Panc1 (cell line): ENCODE measurements around the gene MIPEP. TPM values are rescaled to one million over a fixed set of nuclear protein-coding genes. Genes with fewer than 3 reads are reported as not detected.

Experiments
- ATAC-seq: fragments of 200-7000 bp; cut with Tn5 transposase; 2 replicates; pipeline ENCODE4 v1.9.1; 2020; ENCODE audit warnings: mild to moderate bottlenecking, moderate library complexity
- BruUV-seq: library from RNA; stranded (reverse); fragments of 400-500 nt; replicated peaks from 2 replicates; lab custom pipeline; 2021; lab: Mats Ljungman, UMichigan
- CTCF ChIA-PET: fragments of 300-600 bp; sonication (Branson Sonifier 250); formaldehyde crosslinking; loops from one replicate; lab custom pipeline; 2022; ENCODE audit warnings: antibody characterized with exemption; lab: Charles Lee
- POLR2A ChIA-PET: fragments of 300-600 bp; sonication (Branson Sonifier 250); formaldehyde crosslinking; loops from one replicate; lab custom pipeline; 2022; ENCODE audit warnings: antibody characterized with exemption; lab: Charles Lee
- DNase-seq: peaks from one replicate; pipeline ENCODE4 v3.0.0-alpha.2; 2010; ENCODE audit warnings: low read depth, low spot score
- H3K27ac ChIP-seq: 2 replicates; pipeline ENCODE4 v1.5.1; 2011; ENCODE audit warnings: mild to moderate bottlenecking, low read length, inconsistent platforms
- H3K27me3 ChIP-seq: fragments of 200-500 bp; sonication (Bioruptor generic); 2 replicates; pipeline ENCODE4 v1.6.0; 2014; ENCODE audit warnings: low read length, inconsistent platforms; ENCODE audit not compliant: control insufficient read depth, insufficient read depth
- H3K36me3 ChIP-seq: fragments of 200-500 bp; sonication (Bioruptor generic); 2 replicates; pipeline ENCODE4 v1.5.1; 2014; ENCODE audit warnings: inconsistent platforms, mild to moderate bottlenecking, low read length, moderate library complexity; ENCODE audit not compliant: control insufficient read depth, insufficient read depth
- H3K4me1 ChIP-seq: 2 replicates; pipeline ENCODE4 v1.5.1; 2011; ENCODE audit warnings: inconsistent platforms, mild to moderate bottlenecking, low read length, moderate library complexity; ENCODE audit not compliant: control insufficient read depth, insufficient read depth
- H3K4me3 ChIP-seq, 2 experiments: 2 replicates each; pipeline ENCODE4 v1.5.1; 2011 to 2012; ENCODE audit warnings: low read depth in 2 of 2, low read length in 2 of 2, mild to moderate bottlenecking in 2 of 2, inconsistent platforms in 1 of 2, moderate library complexity in 1 of 2
- H3K9me3 ChIP-seq: fragments of 200-500 bp; sonication (Bioruptor generic); 2 replicates; pipeline ENCODE4 v1.5.1; 2014; ENCODE audit warnings: low read depth, mild to moderate bottlenecking, inconsistent platforms, low read length, moderate library complexity; ENCODE audit not compliant: control insufficient read depth, insufficient read depth
- POLR2AphosphoS5 ChIP-seq: IDR thresholded peaks from 2 replicates; pipeline ENCODE4 v1.6.1; 2012; ENCODE audit warnings: mild to moderate bottlenecking, low read depth, low read length, moderate library complexity
- SIN3A ChIP-seq: IDR thresholded peaks from 2 replicates; pipeline ENCODE4 v1.6.1; 2012; ENCODE audit warnings: low read depth, mild to moderate bottlenecking, low read length, moderate library complexity, borderline replicate concordance; ENCODE audit not compliant: insufficient read depth
- TCF7L2 ChIP-seq: IDR thresholded peaks from 2 replicates; pipeline ENCODE4 v1.6.1; 2011; ENCODE audit warnings: mild to moderate bottlenecking, low read depth, low read length, inconsistent platforms
- in situ Hi-C: cut with HindIII; loops from 2 replicates; pipeline ENCODE4 v1.10.0; 2016; ENCODE audit warnings: low sequenced_read_pairs, low pct_unique_long_range_greater_than_20kb
- intact Hi-C: fragments of 100-400 bp; cut with micrococcal nuclease; formaldehyde crosslinking; loops from one replicate; pipeline ENCODE4 v1.10.0; 2022; ENCODE audit not compliant: unreplicated experiment
- total RNA-seq: library from RNA; stranded (reverse); gene quantifications from one replicate; pipeline ENCODE4 v1.2.1, GENCODE V29; 2021; ENCODE audit not compliant: unreplicated experiment
- TF ChIP-seq, protein P1 (sequence below): fragments of 450-650 bp; IDR thresholded peaks from 2 replicates; pipeline ENCODE4 v1.5.1; 2017; ENCODE audit warnings: mild to moderate bottlenecking
- TF ChIP-seq, protein P2 (sequence below), 2 experiments: IDR thresholded peaks; 2 replicates each; pipeline ENCODE4 v1.6.1; 2011 to 2012; ENCODE audit warnings: low read depth in 2 of 2, control low read depth in 1 of 2, low read length in 1 of 2, mild to moderate bottlenecking in 1 of 2, moderate library complexity in 1 of 2; ENCODE audit not compliant: insufficient read depth in 1 of 2

The MIPEP gene
- total RNA-seq, 1 experiment from 2014 or later = 13.8 TPM

DNA sequence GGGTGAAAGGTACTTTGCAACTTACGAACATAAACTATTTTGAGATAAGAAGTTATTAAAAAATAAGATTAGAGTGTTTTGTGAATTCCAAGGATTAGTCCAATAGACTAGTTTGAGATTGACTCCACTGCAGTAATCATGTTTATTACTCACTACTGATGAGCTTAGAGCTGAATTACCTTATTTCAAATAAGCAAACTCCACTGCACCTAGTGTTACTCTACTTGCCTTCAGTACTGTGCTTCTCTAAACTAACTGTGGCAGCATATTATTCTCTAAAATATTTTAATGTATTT, 111.7 kb downstream of the MIPEP start:
- Histone ChIP-seq H3K4me3 (no peak overlapping the region), H3K4me1 (no peaks in the 10 kb centered on the region), H3K36me3 (no peaks in the 10 kb centered on the region), H3K27ac (no peak overlapping the region), H3K27me3 (no peaks in the 10 kb centered on the region), H3K9me3 (no peaks in the 10 kb centered on the region)
- ATAC-seq (no peak), DNase-seq (no peak)
- in situ Hi-C loops (no loop called here), intact Hi-C loops (no loop called here)
- POLR2A ChIA-PET = no interaction called here
- TF ChIP-seq POLR2AphosphoS5 (no peak), TCF7L2 (no peak), SIN3A (no peak)
- TF ChIP-seq, protein P1, sequence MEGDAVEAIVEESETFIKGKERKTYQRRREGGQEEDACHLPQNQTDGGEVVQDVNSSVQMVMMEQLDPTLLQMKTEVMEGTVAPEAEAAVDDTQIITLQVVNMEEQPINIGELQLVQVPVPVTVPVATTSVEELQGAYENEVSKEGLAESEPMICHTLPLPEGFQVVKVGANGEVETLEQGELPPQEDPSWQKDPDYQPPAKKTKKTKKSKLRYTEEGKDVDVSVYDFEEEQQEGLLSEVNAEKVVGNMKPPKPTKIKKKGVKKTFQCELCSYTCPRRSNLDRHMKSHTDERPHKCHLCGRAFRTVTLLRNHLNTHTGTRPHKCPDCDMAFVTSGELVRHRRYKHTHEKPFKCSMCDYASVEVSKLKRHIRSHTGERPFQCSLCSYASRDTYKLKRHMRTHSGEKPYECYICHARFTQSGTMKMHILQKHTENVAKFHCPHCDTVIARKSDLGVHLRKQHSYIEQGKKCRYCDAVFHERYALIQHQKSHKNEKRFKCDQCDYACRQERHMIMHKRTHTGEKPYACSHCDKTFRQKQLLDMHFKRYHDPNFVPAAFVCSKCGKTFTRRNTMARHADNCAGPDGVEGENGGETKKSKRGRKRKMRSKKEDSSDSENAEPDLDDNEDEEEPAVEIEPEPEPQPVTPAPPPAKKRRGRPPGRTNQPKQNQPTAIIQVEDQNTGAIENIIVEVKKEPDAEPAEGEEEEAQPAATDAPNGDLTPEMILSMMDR = no peak
- TF ChIP-seq, protein P2, sequence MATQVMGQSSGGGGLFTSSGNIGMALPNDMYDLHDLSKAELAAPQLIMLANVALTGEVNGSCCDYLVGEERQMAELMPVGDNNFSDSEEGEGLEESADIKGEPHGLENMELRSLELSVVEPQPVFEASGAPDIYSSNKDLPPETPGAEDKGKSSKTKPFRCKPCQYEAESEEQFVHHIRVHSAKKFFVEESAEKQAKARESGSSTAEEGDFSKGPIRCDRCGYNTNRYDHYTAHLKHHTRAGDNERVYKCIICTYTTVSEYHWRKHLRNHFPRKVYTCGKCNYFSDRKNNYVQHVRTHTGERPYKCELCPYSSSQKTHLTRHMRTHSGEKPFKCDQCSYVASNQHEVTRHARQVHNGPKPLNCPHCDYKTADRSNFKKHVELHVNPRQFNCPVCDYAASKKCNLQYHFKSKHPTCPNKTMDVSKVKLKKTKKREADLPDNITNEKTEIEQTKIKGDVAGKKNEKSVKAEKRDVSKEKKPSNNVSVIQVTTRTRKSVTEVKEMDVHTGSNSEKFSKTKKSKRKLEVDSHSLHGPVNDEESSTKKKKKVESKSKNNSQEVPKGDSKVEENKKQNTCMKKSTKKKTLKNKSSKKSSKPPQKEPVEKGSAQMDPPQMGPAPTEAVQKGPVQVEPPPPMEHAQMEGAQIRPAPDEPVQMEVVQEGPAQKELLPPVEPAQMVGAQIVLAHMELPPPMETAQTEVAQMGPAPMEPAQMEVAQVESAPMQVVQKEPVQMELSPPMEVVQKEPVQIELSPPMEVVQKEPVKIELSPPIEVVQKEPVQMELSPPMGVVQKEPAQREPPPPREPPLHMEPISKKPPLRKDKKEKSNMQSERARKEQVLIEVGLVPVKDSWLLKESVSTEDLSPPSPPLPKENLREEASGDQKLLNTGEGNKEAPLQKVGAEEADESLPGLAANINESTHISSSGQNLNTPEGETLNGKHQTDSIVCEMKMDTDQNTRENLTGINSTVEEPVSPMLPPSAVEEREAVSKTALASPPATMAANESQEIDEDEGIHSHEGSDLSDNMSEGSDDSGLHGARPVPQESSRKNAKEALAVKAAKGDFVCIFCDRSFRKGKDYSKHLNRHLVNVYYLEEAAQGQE (IDR thresholded peaks at IDR 0.05; ENCODE audit: insufficient read depth in 1 of 2, low read depth in 2 of 2, low read length in 1 of 2) = no peak
- no TSS peak for BruUV-seq
- CTCF ChIA-PET = no interaction called here

DNA sequence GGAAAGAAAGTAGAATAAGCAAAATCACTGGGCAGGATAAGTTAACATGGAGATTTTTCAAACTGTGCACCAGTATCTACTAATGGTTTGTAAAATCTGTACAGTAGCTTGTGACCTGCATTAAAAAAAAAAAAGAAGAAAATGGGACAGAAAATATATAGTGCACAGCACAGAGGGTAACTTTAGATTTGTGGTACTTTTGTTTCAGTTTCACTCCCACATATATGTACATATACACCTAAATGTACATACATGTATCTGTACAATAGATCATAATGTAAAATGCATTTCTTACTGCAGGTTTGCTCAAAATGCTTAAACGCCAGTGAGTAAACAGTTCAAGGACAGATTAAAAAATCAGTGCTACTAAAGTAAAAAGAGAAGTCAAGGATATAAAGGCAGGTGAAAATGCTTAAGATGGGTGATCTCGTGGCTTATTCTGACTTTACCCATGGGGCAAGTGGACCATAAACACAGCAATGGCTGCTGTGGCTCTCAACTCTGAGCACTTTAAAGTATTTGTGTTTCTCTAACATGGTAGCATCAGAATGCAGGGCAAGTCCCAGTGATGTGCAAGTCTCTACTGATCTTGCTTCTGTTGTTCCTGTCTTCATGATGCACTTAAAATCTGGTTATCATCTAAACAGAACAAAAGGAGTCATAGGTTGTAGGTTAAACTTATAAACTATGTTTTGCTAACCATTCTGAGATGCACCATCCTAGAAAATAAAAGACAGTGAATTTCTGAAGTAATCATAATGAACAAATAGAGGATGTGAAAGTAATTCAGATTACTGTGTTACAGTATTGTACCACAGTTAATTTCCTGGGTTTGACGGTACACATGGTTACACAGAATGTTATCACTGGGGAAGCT, 112.3 kb downstream of the MIPEP start:
- intact Hi-C loops = no loop called here
- no peak overlapping the region for H3K4me3 ChIP-seq
- H3K4me1 ChIP-seq = no peaks in the 10 kb centered on the region
- no TSS peak for BruUV-seq
- in situ Hi-C loops = no loop called here
- ATAC-seq = no peak
- ChIA-PET POLR2A (no interaction called here), CTCF (no interaction called here)
- H3K9me3 ChIP-seq = no peaks in the 10 kb centered on the region
- H3K27ac ChIP-seq = no peak overlapping the region
- H3K27me3 ChIP-seq = no peaks in the 10 kb centered on the region
- DNase-seq = no peak
- TF ChIP-seq, protein P2 (IDR thresholded peaks at IDR 0.05; ENCODE audit: insufficient read depth in 1 of 2, low read depth in 2 of 2, low read length in 1 of 2) = no peak
- TF ChIP-seq, protein P1 = no peak
- TF ChIP-seq TCF7L2 = no peak
- no peak for TF ChIP-seq SIN3A
- TF ChIP-seq POLR2AphosphoS5 = no peak
- no peaks in the 10 kb centered on the region for H3K36me3 ChIP-seq
